NCI-H128 (cell line): ENCODE measurements around the gene UBE2D2.
"Not testable (repeated sequence)": the region's sequence is repeated elsewhere in the genome, so short reads cannot be mapped to it uniquely, and the experiment has no call there.

ENCODE experiments used
- DNase-seq: peaks from one replicate; lab custom pipeline; 2025; ENCODE audit not compliant: unreplicated experiment; lab: John Stamatoyannopoulos, UW

The UBE2D2 gene

GRCh38 chr5:139578325-139578724 is 17.2 kb downstream of the UBE2D2 start:
- no peak for DNase-seq

- DNase-seq = not testable (repeated sequence)
Measured at GRCh38 chr5:139582181-139582580, 21.0 kb downstream of the UBE2D2 start.

GRCh38 chr5:139584137-139584536 is 23.0 kb downstream of the UBE2D2 start:
- DNase-seq = no peak

- DNase-seq = not testable (repeated sequence)
Measured at GRCh38 chr5:139588116-139588515, 27.0 kb downstream of the UBE2D2 start.

GRCh38 chr5:139588962-139589361 is 27.8 kb downstream of the UBE2D2 start:
- DNase-seq = no peak

GRCh38 chr5:139592289-139592688 is 31.1 kb downstream of the UBE2D2 start:
- DNase-seq = no peak

GRCh38 chr5:139593076-139593475 is 31.9 kb downstream of the UBE2D2 start:
- not testable (repeated sequence) for DNase-seq

- DNase-seq = no peak
Measured at GRCh38 chr5:139593716-139594319, 32.7 kb downstream of the UBE2D2 start.

GRCh38 chr5:139597134-139597533 is 36.0 kb downstream of the UBE2D2 start:
- DNase-seq = no peak

GRCh38 chr5:139598601-139598965 is 37.4 kb downstream of the UBE2D2 start:
- DNase-seq = not testable (repeated sequence)

- no peak for DNase-seq
Measured at GRCh38 chr5:139600336-139600949, 39.3 kb downstream of the UBE2D2 start.

GRCh38 chr5:139601429-139601828 is 40.3 kb downstream of the UBE2D2 start:
- DNase-seq = no peak

- not testable (repeated sequence) for DNase-seq
Measured at GRCh38 chr5:139601948-139602347, 40.8 kb downstream of the UBE2D2 start.

GRCh38 chr5:139605887-139606286 is 44.7 kb downstream of the UBE2D2 start:
- DNase-seq = no peak

GRCh38 chr5:139611703-139612584 is 50.8 kb downstream of the UBE2D2 start:
- DNase-seq = no peak

GRCh38 chr5:139619861-139620260 is 58.7 kb downstream of the UBE2D2 start:
- DNase-seq = no peak

GRCh38 chr5:139625398-139625797 is 64.3 kb downstream of the UBE2D2 start:
- not testable (repeated sequence) for DNase-seq

- DNase-seq = no peak
Measured at GRCh38 chr5:139630855-139631254, 69.7 kb downstream of the UBE2D2 start.

- DNase-seq = no peak
Measured at GRCh38 chr5:139631520-139632165, 70.5 kb downstream of the UBE2D2 start.

- peak; percentile 24 for DNase-seq
Measured at GRCh38 chr5:139633295-139634027, 72.3 kb downstream of the UBE2D2 start.

GRCh38 chr5:139634028-139634325 is 72.8 kb downstream of the UBE2D2 start:
- no peak for DNase-seq
